Liver (tissue), 9 donors: Measurements from ENCODE around the gene PODNL1. TPM values are rescaled to one million over a fixed set of nuclear protein-coding genes. Genes with fewer than 3 reads are reported as not detected.

Experiments used
- DNase-seq: peaks from one replicate; pipeline ENCODE4 v3.0.0-alpha.2; 2017; ENCODE audit warnings: low spot score
- H3K27ac ChIP-seq, 2 donors: one replicate each; pipeline ENCODE4 v1.7.0; 2013; ENCODE audit warnings: inconsistent platforms in 2 of 2, low read length in 2 of 2, control low read depth in 1 of 2, low read depth in 1 of 2, mild to moderate bottlenecking in 1 of 2
- H3K27me3 ChIP-seq, 4 donors: one replicate each; pipeline versions ENCODE4 v1.6.1 to v1.7.0; 2013; ENCODE audit warnings: low read length in 3 of 4, inconsistent platforms in 1 of 4, mild to moderate bottlenecking in 1 of 4, moderate library complexity in 1 of 4; ENCODE audit not compliant: control insufficient read depth in 4 of 4, insufficient read depth in 4 of 4
- H3K36me3 ChIP-seq, 4 donors: one replicate each; pipeline versions ENCODE4 v1.6.1 to v1.7.0; 2013; ENCODE audit warnings: low read length in 3 of 4, mild to moderate bottlenecking in 3 of 4, low read depth in 1 of 4, moderate library complexity in 1 of 4; ENCODE audit not compliant: control insufficient read depth in 4 of 4, insufficient read depth in 3 of 4
- H3K4me1 ChIP-seq, 4 donors: one replicate each; pipeline versions ENCODE4 v1.6.1 to v1.7.0; 2013; ENCODE audit warnings: low read length in 3 of 4, mild to moderate bottlenecking in 3 of 4, moderate library complexity in 1 of 4; ENCODE audit not compliant: control insufficient read depth in 4 of 4, insufficient read depth in 4 of 4
- H3K4me3 ChIP-seq, 3 donors: one replicate each; pipeline versions ENCODE4 v1.6.1 to v1.7.0; 2013; ENCODE audit warnings: low read length in 3 of 3, control low read depth in 1 of 3, low read depth in 1 of 3, mild to moderate bottlenecking in 1 of 3
- H3K9ac ChIP-seq, 2 donors: one replicate each; pipeline ENCODE4 v1.7.0; 2013; ENCODE audit warnings: low read length in 2 of 2, mild to moderate bottlenecking in 2 of 2, moderate library complexity in 2 of 2, control low read depth in 1 of 2, low read depth in 1 of 2
- H3K9me3 ChIP-seq, 4 donors: one replicate each; pipeline versions ENCODE4 v1.6.1 to v1.7.0; 2013; ENCODE audit warnings: low read length in 3 of 4; ENCODE audit not compliant: control insufficient read depth in 4 of 4
- EGR1 ChIP-seq, 2 donors: IDR thresholded peaks; 2 replicates each; pipeline ENCODE4 v1.6.1; 2016 to 2018; ENCODE audit warnings: antibody characterized with exemption in 2 of 2, low read depth in 2 of 2
- FOXA2 ChIP-seq: IDR thresholded peaks from 2 replicates; pipeline ENCODE4 v1.6.1; 2016; ENCODE audit warnings: antibody characterized with exemption
- GABPA ChIP-seq, 2 donors: IDR thresholded peaks in 1 of 2; conservative IDR thresholded peaks in 1 of 2; 2 replicates each; pipeline ENCODE4 v1.6.1; 2016; ENCODE audit warnings: antibody characterized with exemption in 2 of 2, mild to moderate bottlenecking in 1 of 2, moderate library complexity in 1 of 2
- HNF4A ChIP-seq, 2 donors: conservative IDR thresholded peaks; 2 replicates each; pipeline ENCODE4 v1.6.1; 2016; ENCODE audit warnings: antibody characterized with exemption in 2 of 2, mild to moderate bottlenecking in 2 of 2
- HNF4G ChIP-seq: IDR thresholded peaks from 2 replicates; pipeline ENCODE4 v1.6.1; 2016; ENCODE audit warnings: antibody characterized with exemption
- JUND ChIP-seq, 2 donors: IDR thresholded peaks; 2 replicates each; pipeline ENCODE4 v1.6.1; 2016; ENCODE audit warnings: antibody characterized with exemption in 2 of 2
- MAX ChIP-seq: IDR thresholded peaks from 2 replicates; pipeline ENCODE4 v1.6.1; 2016; ENCODE audit warnings: antibody characterized with exemption
- NR2F2 ChIP-seq: IDR thresholded peaks from 2 replicates; pipeline ENCODE4 v1.6.1; 2016; ENCODE audit warnings: antibody characterized with exemption
- RAD21 ChIP-seq, 2 donors: IDR thresholded peaks; 2 replicates each; pipeline ENCODE4 v1.6.1; 2016; ENCODE audit warnings: antibody characterized with exemption in 2 of 2, mild to moderate bottlenecking in 2 of 2
- RXRA ChIP-seq, 2 donors: IDR thresholded peaks; 2 replicates each; pipeline ENCODE4 v1.6.1; 2017 to 2018; ENCODE audit warnings: antibody characterized with exemption in 2 of 2, mild to moderate bottlenecking in 1 of 2
- SP1 ChIP-seq: IDR thresholded peaks from 2 replicates; pipeline ENCODE4 v1.6.1; 2018; ENCODE audit warnings: antibody characterized with exemption, mild to moderate bottlenecking
- TAF1 ChIP-seq: conservative IDR thresholded peaks from 2 replicates; pipeline ENCODE4 v1.6.1; 2016; ENCODE audit warnings: antibody characterized with exemption, mild to moderate bottlenecking
- ZBTB33 ChIP-seq: IDR thresholded peaks from 2 replicates; pipeline ENCODE4 v1.6.1; 2016; ENCODE audit warnings: antibody characterized with exemption
- WGBS: extraction: QIAGEN DNeasy Blood & Tissue Kit; methylation state at CpG from one replicate; pipeline ENCODE4 v1.1.7; 2013; 5-methylcytosine and 5-hydroxymethylcytosine counted together
- polyA plus RNA-seq, 2 donors: library from polyadenylated mRNA; stranded (reverse) in 1 of 2; unstranded in 1 of 2; fragments of 200-250 nt in 1 of 2; fragments of >200 nt in 1 of 2; fragmentation: Nextera tagmentation in 1 of 2; extraction: Ambion mirVana in 1 of 2; gene quantifications; one replicate each; pipeline versions ENCODE4 v1.2.1 to v1.2.3, GENCODE V29; 2013 to 2015
- total RNA-seq, 2 donors: library from RNA; depleted of rRNA; stranded (reverse); fragments of >200 nt; gene quantifications; one replicate each; pipeline ENCODE4 v1.2.3, GENCODE V29; 2014
- TF ChIP-seq, protein P1 (sequence below): IDR thresholded peaks from 2 replicates; pipeline ENCODE4 v1.6.1; 2016; ENCODE audit warnings: antibody characterized with exemption, mild to moderate bottlenecking
- TF ChIP-seq, protein P2 (sequence below): fragments of 150-350 bp; IDR thresholded peaks from 2 replicates; pipeline ENCODE4 v1.5.1; 2017; ENCODE audit warnings: improper control_type of control experiment, low read depth, low read length; ENCODE audit not compliant: missing input control
- donor health status: healthy.
- donor health status: healthy.
- donor health status: healthy.
- donor health status: healthy.
- donor health status: healthy.

PODNL1 gene
- total and polyA plus RNA-seq, 4 donors, result 0.30 TPM; not detected in 3

GRCh38 chr19:13986348-13986904 lies 48.2 kb upstream of the PODNL1 start:
- peak overlapping the region; percentile 62 to 64 for H3K27ac ChIP-seq
- no peak overlapping the region for H3K4me3 ChIP-seq
- H3K36me3 ChIP-seq, result peaks cover 0 to 23% (median 4%) of the 10 kb centered on the region in 4 donors

GRCh38 chr19:13985771-13986347 lies 47.6 kb upstream of the PODNL1 start:
- no peak for TF ChIP-seq NR2F2
- no peak for TF ChIP-seq MAX
- no peak for TF ChIP-seq JUND (IDR thresholded peaks at IDR 0.05)
- TF ChIP-seq FOXA2, result no peak
- Histone ChIP-seq H3K9me3 (no peaks in the 10 kb centered on the region), H3K27ac (peak overlapping the region; percentile 62 to 64), H3K36me3 (peaks cover 0 to 17% (median 5%) of the 10 kb centered on the region in 4 donors), H3K9ac (no peak overlapping the region), H3K4me3 (no peak overlapping the region), H3K4me1 (peaks cover 0 to 10% (median 3%) of the 10 kb centered on the region in 4 donors), H3K27me3 (no peaks in the 10 kb centered on the region)
- no peak for DNase-seq
- 81% methylated on average over 10 of the region's 10 CpGs for WGBS

More at GRCh38 chr19:13986348-13986904, 48.2 kb upstream of the PODNL1 start:
- peak in 1 of 2 donors; percentile 15 for TF ChIP-seq RAD21 (IDR thresholded peaks at IDR 0.05)
- TF ChIP-seq, protein P1, sequence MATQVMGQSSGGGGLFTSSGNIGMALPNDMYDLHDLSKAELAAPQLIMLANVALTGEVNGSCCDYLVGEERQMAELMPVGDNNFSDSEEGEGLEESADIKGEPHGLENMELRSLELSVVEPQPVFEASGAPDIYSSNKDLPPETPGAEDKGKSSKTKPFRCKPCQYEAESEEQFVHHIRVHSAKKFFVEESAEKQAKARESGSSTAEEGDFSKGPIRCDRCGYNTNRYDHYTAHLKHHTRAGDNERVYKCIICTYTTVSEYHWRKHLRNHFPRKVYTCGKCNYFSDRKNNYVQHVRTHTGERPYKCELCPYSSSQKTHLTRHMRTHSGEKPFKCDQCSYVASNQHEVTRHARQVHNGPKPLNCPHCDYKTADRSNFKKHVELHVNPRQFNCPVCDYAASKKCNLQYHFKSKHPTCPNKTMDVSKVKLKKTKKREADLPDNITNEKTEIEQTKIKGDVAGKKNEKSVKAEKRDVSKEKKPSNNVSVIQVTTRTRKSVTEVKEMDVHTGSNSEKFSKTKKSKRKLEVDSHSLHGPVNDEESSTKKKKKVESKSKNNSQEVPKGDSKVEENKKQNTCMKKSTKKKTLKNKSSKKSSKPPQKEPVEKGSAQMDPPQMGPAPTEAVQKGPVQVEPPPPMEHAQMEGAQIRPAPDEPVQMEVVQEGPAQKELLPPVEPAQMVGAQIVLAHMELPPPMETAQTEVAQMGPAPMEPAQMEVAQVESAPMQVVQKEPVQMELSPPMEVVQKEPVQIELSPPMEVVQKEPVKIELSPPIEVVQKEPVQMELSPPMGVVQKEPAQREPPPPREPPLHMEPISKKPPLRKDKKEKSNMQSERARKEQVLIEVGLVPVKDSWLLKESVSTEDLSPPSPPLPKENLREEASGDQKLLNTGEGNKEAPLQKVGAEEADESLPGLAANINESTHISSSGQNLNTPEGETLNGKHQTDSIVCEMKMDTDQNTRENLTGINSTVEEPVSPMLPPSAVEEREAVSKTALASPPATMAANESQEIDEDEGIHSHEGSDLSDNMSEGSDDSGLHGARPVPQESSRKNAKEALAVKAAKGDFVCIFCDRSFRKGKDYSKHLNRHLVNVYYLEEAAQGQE, result no peak
- Histone ChIP-seq H3K9me3 (no peaks in the 10 kb centered on the region), H3K27me3 (no peaks in the 10 kb centered on the region), H3K4me1 (peaks cover 0 to 10% (median 3%) of the 10 kb centered on the region in 4 donors), H3K9ac (peak overlapping the region in 1 of 2 donors; percentile 42)
- DNase-seq, result peak; percentile 69
- WGBS, result 64% methylated on average over 19 of the region's 19 CpGs

- 91% methylated on average over 25 of the region's 25 CpGs for WGBS
- H3K4me1 ChIP-seq, result peaks cover 0 to 10% (median 3%) of the 10 kb centered on the region in 4 donors
- no peak for TF ChIP-seq FOXA2
- no peak for TF ChIP-seq MAX
- no peak for TF ChIP-seq SP1
- TF ChIP-seq EGR1 (IDR thresholded peaks at IDR 0.05; ENCODE audit: low read depth in 2 of 2), result no peak
- no peak for TF ChIP-seq NR2F2
- TF ChIP-seq GABPA (IDR thresholded peaks at IDR 0.05 in 1 of 2, conservative IDR thresholded peaks at IDR 0.05 in 1 of 2), result no peak
- TF ChIP-seq HNF4G, result no peak
- TF ChIP-seq HNF4A (conservative IDR thresholded peaks at IDR 0.05), result no peak
- no peak for TF ChIP-seq JUND (IDR thresholded peaks at IDR 0.05)
- TF ChIP-seq RXRA (IDR thresholded peaks at IDR 0.05), result no peak
- TF ChIP-seq TAF1, result no peak
- TF ChIP-seq, protein P2, sequence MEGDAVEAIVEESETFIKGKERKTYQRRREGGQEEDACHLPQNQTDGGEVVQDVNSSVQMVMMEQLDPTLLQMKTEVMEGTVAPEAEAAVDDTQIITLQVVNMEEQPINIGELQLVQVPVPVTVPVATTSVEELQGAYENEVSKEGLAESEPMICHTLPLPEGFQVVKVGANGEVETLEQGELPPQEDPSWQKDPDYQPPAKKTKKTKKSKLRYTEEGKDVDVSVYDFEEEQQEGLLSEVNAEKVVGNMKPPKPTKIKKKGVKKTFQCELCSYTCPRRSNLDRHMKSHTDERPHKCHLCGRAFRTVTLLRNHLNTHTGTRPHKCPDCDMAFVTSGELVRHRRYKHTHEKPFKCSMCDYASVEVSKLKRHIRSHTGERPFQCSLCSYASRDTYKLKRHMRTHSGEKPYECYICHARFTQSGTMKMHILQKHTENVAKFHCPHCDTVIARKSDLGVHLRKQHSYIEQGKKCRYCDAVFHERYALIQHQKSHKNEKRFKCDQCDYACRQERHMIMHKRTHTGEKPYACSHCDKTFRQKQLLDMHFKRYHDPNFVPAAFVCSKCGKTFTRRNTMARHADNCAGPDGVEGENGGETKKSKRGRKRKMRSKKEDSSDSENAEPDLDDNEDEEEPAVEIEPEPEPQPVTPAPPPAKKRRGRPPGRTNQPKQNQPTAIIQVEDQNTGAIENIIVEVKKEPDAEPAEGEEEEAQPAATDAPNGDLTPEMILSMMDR, result no peak
- TF ChIP-seq ZBTB33, result no peak
Observed at GRCh38 chr19:13984875-13985741, 46.9 kb upstream of the PODNL1 start.

More at GRCh38 chr19:13984875-13985741, 46.9 kb upstream of the PODNL1 start:
- Histone ChIP-seq H3K4me3 (no peak overlapping the region), H3K36me3 (peaks cover 0 to 20% (median 6%) of the 10 kb centered on the region in 4 donors), H3K27me3 (no peaks in the 10 kb centered on the region), H3K9me3 (no peaks in the 10 kb centered on the region), H3K9ac (no peak overlapping the region), H3K27ac (peak overlapping the region; percentile 62 to 64)
- DNase-seq, result no peak
